ENCODE measurements around the gene MICOS13.
"Not testable (repeated sequence)": the region's sequence is repeated elsewhere in the genome, so short reads cannot be mapped to it uniquely, and the experiment has no call there.

Gene MICOS13

GRCh38 chr19:5706876-5707573 is 26.7 kb upstream of the MICOS13 start:
- Histone ChIP-seq H3K4me2 (ENCODE audit: low read depth, low read length, poor library complexity, severe bottlenecking) (no peak overlapping the region), H3K36me3 (ENCODE audit: insufficient read depth, low read length) (peaks cover 73% of the 10 kb centered on the region; the same call in 1 of the 2 replicates), H3K4me3 (ENCODE audit: low read length, poor library complexity, severe bottlenecking) (no peak overlapping the region), H3K79me2 (ENCODE audit: insufficient read depth, low read length) (no peaks in the 10 kb centered on the region), H3K27me3 (ENCODE audit: insufficient read depth, low read length, poor library complexity, severe bottlenecking) (no peaks in the 10 kb centered on the region), H3K9me3 (ENCODE audit: insufficient read depth, low read depth, low read length) (no peaks in the 10 kb centered on the region), H3F3A (ENCODE audit: low read depth) (no peaks in the 10 kb centered on the region), H3K9ac (ENCODE audit: low read depth, low read length, poor library complexity, severe bottlenecking) (no peak overlapping the region), H3K9me2 (replicated peaks; ENCODE audit: low read depth, low read length) (no peaks in the 10 kb centered on the region), H2AFZ (ENCODE audit: low read length) (no peak overlapping the region), H4K20me1 (ENCODE audit: insufficient read depth, low read length, poor library complexity, severe bottlenecking) (no peaks in the 10 kb centered on the region), H3K4me1 (ENCODE audit: insufficient read depth, low read length, poor library complexity, severe bottlenecking) (no peaks in the 10 kb centered on the region)
- TF ChIP-seq EZH2phosphoT487 (IDR thresholded peaks at IDR 0.05; ENCODE audit: borderline replicate concordance), result no peak
- TF ChIP-seq, protein P1, sequence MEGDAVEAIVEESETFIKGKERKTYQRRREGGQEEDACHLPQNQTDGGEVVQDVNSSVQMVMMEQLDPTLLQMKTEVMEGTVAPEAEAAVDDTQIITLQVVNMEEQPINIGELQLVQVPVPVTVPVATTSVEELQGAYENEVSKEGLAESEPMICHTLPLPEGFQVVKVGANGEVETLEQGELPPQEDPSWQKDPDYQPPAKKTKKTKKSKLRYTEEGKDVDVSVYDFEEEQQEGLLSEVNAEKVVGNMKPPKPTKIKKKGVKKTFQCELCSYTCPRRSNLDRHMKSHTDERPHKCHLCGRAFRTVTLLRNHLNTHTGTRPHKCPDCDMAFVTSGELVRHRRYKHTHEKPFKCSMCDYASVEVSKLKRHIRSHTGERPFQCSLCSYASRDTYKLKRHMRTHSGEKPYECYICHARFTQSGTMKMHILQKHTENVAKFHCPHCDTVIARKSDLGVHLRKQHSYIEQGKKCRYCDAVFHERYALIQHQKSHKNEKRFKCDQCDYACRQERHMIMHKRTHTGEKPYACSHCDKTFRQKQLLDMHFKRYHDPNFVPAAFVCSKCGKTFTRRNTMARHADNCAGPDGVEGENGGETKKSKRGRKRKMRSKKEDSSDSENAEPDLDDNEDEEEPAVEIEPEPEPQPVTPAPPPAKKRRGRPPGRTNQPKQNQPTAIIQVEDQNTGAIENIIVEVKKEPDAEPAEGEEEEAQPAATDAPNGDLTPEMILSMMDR (conservative IDR thresholded peaks at IDR 0.05; ENCODE audit: low read length), result no peak

- Histone ChIP-seq H3K4me3 (ENCODE audit: low read length, poor library complexity, severe bottlenecking) (no peak overlapping the region), H3K9me2 (replicated peaks; ENCODE audit: low read depth, low read length) (no peaks in the 10 kb centered on the region), H3F3A (ENCODE audit: low read depth) (no peaks in the 10 kb centered on the region), H2AFZ (ENCODE audit: low read length) (no peak overlapping the region), H4K20me1 (ENCODE audit: insufficient read depth, low read length, poor library complexity, severe bottlenecking) (peaks cover 2% of the 10 kb centered on the region), H3K4me2 (ENCODE audit: low read depth, low read length, poor library complexity, severe bottlenecking) (no peak overlapping the region), H3K27me3 (ENCODE audit: insufficient read depth, low read length, poor library complexity, severe bottlenecking) (no peaks in the 10 kb centered on the region), H3K4me1 (ENCODE audit: insufficient read depth, low read length, poor library complexity, severe bottlenecking) (no peaks in the 10 kb centered on the region), H3K36me3 (ENCODE audit: insufficient read depth, low read length) (peaks cover 62% of the 10 kb centered on the region; the same call in 1 of the 2 replicates), H3K9ac (ENCODE audit: low read depth, low read length, poor library complexity, severe bottlenecking) (no peak overlapping the region), H3K79me2 (ENCODE audit: insufficient read depth, low read length) (no peaks in the 10 kb centered on the region), H3K9me3 (ENCODE audit: insufficient read depth, low read depth, low read length) (no peaks in the 10 kb centered on the region)
- no peak for TF ChIP-seq EZH2phosphoT487 (IDR thresholded peaks at IDR 0.05; ENCODE audit: borderline replicate concordance)
- TF ChIP-seq, protein P1 (conservative IDR thresholded peaks at IDR 0.05; ENCODE audit: low read length), result no peak
These were observed 25.2 kb upstream of the MICOS13 start for GRCh38 chr19:5705552-5705951.

GRCh38 chr19:5703819-5704818 is 23.8 kb upstream of the MICOS13 start:
- no peaks in the 10 kb centered on the region for H3K27me3 ChIP-seq (ENCODE audit: insufficient read depth, low read length, poor library complexity, severe bottlenecking)

GRCh38 chr19:5702053-5702410 is 21.7 kb upstream of the MICOS13 start:
- not testable (repeated sequence) for H3K27me3 ChIP-seq (ENCODE audit: insufficient read depth, low read length, poor library complexity, severe bottlenecking); H3K9me2 ChIP-seq (replicated peaks; ENCODE audit: low read depth, low read length); H3K4me1 ChIP-seq (ENCODE audit: insufficient read depth, low read length, poor library complexity, severe bottlenecking); H3K4me2 ChIP-seq (ENCODE audit: low read depth, low read length, poor library complexity, severe bottlenecking); H3K4me3 ChIP-seq (ENCODE audit: low read length, poor library complexity, severe bottlenecking); H3K9me3 ChIP-seq (ENCODE audit: insufficient read depth, low read depth, low read length); H3F3A ChIP-seq (ENCODE audit: low read depth); H3K9ac ChIP-seq (ENCODE audit: low read depth, low read length, poor library complexity, severe bottlenecking); H4K20me1 ChIP-seq (ENCODE audit: insufficient read depth, low read length, poor library complexity, severe bottlenecking); H2AFZ ChIP-seq (ENCODE audit: low read length); H3K79me2 ChIP-seq (ENCODE audit: insufficient read depth, low read length)
- H3K36me3 ChIP-seq (ENCODE audit: insufficient read depth, low read length), result peaks cover 61% of the 10 kb centered on the region; the same call in 1 of the 2 replicates

More at GRCh38 chr19:5703819-5704818, 23.8 kb upstream of the MICOS13 start:
- no peaks in the 10 kb centered on the region for H3F3A ChIP-seq (ENCODE audit: low read depth)
- H3K9me2 ChIP-seq (replicated peaks; ENCODE audit: low read depth, low read length), result no peaks in the 10 kb centered on the region
- H2AFZ ChIP-seq (ENCODE audit: low read length), result no peak overlapping the region
- TF ChIP-seq EZH2phosphoT487 (IDR thresholded peaks at IDR 0.05; ENCODE audit: borderline replicate concordance), result no peak
- TF ChIP-seq, protein P1 (conservative IDR thresholded peaks at IDR 0.05; ENCODE audit: low read length), result no peak
- H3K9me3 ChIP-seq (ENCODE audit: insufficient read depth, low read depth, low read length), result no peaks in the 10 kb centered on the region
- H3K36me3 ChIP-seq (ENCODE audit: insufficient read depth, low read length), result peaks cover 62% of the 10 kb centered on the region; the same call in 1 of the 2 replicates
- peaks cover 2% of the 10 kb centered on the region for H4K20me1 ChIP-seq (ENCODE audit: insufficient read depth, low read length, poor library complexity, severe bottlenecking)
- no peak overlapping the region for H3K9ac ChIP-seq (ENCODE audit: low read depth, low read length, poor library complexity, severe bottlenecking)
- no peak overlapping the region for H3K4me3 ChIP-seq (ENCODE audit: low read length, poor library complexity, severe bottlenecking)
- H3K4me1 ChIP-seq (ENCODE audit: insufficient read depth, low read length, poor library complexity, severe bottlenecking), result no peaks in the 10 kb centered on the region
- no peaks in the 10 kb centered on the region for H3K79me2 ChIP-seq (ENCODE audit: insufficient read depth, low read length)
- no peak overlapping the region for H3K4me2 ChIP-seq (ENCODE audit: low read depth, low read length, poor library complexity, severe bottlenecking)
